Common myeloid progenitor, CD34-positive (primary cell): ENCODE results near the gene IFT122.

Experiments used
- CTCF ChIA-PET: fragments of 350-600 bp; sonication (Branson Sonifier 250); formaldehyde crosslinking; loops from one replicate; lab custom pipeline; 2021; ENCODE audit warnings: antibody characterized with exemption; lab: Charles Lee
- POLR2A ChIA-PET: fragments of 350-600 bp; sonication (Branson Sonifier 250); formaldehyde crosslinking; loops from one replicate; lab custom pipeline; 2021; ENCODE audit warnings: antibody characterized with exemption; lab: Charles Lee
- DNase-seq, 3 donors: peaks; one replicate each; pipeline versions ENCODE4 v3.0.0 to v3.0.0-alpha.2; 2013
- H3K27ac ChIP-seq, 2 experiments: 1 replicate in 1 of 2; 2 replicates in 1 of 2; pipeline ENCODE4 v1.7.0; 2013; ENCODE audit warnings: inconsistent platforms in 2 of 2, low read length in 2 of 2, mild to moderate bottlenecking in 2 of 2, low read depth in 1 of 2, moderate library complexity in 1 of 2; ENCODE audit not compliant: severe bottlenecking in 2 of 2, insufficient read depth in 1 of 2, poor library complexity in 1 of 2
- H3K27me3 ChIP-seq, 5 experiments: replicated peaks in 2 of 5; 1 replicate in 3 of 5; 2 replicates in 2 of 5; pipeline versions ENCODE4 v1.6.1 to v1.7.0; 2013; ENCODE audit warnings: low read length in 4 of 5, mild to moderate bottlenecking in 2 of 5, moderate library complexity in 2 of 5, inconsistent platforms in 1 of 5; ENCODE audit not compliant: insufficient read depth in 5 of 5, control insufficient read depth in 4 of 5
- H3K36me3 ChIP-seq, 4 experiments: 1 replicate in 2 of 4; 2 replicates in 2 of 4; pipeline versions ENCODE4 v1.6.1 to v1.7.0; 2013; ENCODE audit warnings: low read length in 3 of 4, control low read depth in 1 of 4, mild to moderate bottlenecking in 1 of 4; ENCODE audit not compliant: control insufficient read depth in 4 of 4, insufficient read depth in 4 of 4
- H3K4me1 ChIP-seq, 4 experiments: 1 replicate in 3 of 4; 2 replicates in 1 of 4; pipeline versions ENCODE4 v1.6.1 to v1.7.1; 2013; ENCODE audit warnings: low read length in 3 of 4, mild to moderate bottlenecking in 3 of 4, control low read depth in 1 of 4, inconsistent platforms in 1 of 4, moderate library complexity in 1 of 4; ENCODE audit not compliant: control insufficient read depth in 4 of 4, insufficient read depth in 4 of 4; ENCODE audit errors: control extremely low read depth in 1 of 4
- H3K4me3 ChIP-seq, 7 experiments: 1 replicate in 4 of 7; 2 replicates in 3 of 7; pipeline versions ENCODE4 v1.5.1 to v1.7.0; 2013; ENCODE audit warnings: mild to moderate bottlenecking in 7 of 7, low read length in 6 of 7, moderate library complexity in 6 of 7, inconsistent platforms in 2 of 7, low read depth in 2 of 7, control low read depth in 1 of 7; ENCODE audit not compliant: insufficient read depth in 4 of 7, control insufficient read depth in 1 of 7; ENCODE audit errors: extremely low read depth in 1 of 7
- H3K9me3 ChIP-seq, 5 experiments: 1 replicate in 4 of 5; 2 replicates in 1 of 5; pipeline versions ENCODE4 v1.6.1 to v1.7.1; 2013; ENCODE audit warnings: low read length in 4 of 5, mild to moderate bottlenecking in 2 of 5, inconsistent platforms in 1 of 5, low read depth in 1 of 5, moderate library complexity in 1 of 5; ENCODE audit not compliant: control insufficient read depth in 4 of 5, insufficient read depth in 2 of 5; ENCODE audit errors: control extremely low read depth in 1 of 5
- WGBS: methylation state at CpG from one replicate; pipeline ENCODE4 v1.1.5; 2013; ENCODE audit not compliant: insufficient coverage; 5-methylcytosine and 5-hydroxymethylcytosine counted together

The IFT122 gene

GRCh38 chr3:129560911-129561594, 121.0 kb downstream of the IFT122 start:
- H3K4me1 ChIP-seq: peaks cover 0 to 42% (median 35%) of the 10 kb centered on the region in 4 experiments
- whole genome bisulfite sequencing: 44% methylated on average over 17 of the region's 18 CpGs
- ChIA-PET CTCF (interaction anchor here (0.7 kb wide), 1 partner anchor 26 kb away, joined by 4 read pairs; no protein-coding TSS in a partner anchor), POLR2A (interaction anchor here (0.6 kb wide), 1 partner anchor 58 kb away, joined by 3 read pairs; no protein-coding TSS in a partner anchor)
- no peak overlapping the region for H3K27ac ChIP-seq
- peaks cover 11 to 98% (median 66%) of the 10 kb centered on the region in 4 experiments for H3K36me3 ChIP-seq
- peak in 2 of 3 donors; percentile 12 to 17 for DNase-seq
- H3K9me3 ChIP-seq: no peaks in the 10 kb centered on the region
- H3K27me3 ChIP-seq: no peaks in the 10 kb centered on the region
- no peak overlapping the region for H3K4me3 ChIP-seq

DNA sequence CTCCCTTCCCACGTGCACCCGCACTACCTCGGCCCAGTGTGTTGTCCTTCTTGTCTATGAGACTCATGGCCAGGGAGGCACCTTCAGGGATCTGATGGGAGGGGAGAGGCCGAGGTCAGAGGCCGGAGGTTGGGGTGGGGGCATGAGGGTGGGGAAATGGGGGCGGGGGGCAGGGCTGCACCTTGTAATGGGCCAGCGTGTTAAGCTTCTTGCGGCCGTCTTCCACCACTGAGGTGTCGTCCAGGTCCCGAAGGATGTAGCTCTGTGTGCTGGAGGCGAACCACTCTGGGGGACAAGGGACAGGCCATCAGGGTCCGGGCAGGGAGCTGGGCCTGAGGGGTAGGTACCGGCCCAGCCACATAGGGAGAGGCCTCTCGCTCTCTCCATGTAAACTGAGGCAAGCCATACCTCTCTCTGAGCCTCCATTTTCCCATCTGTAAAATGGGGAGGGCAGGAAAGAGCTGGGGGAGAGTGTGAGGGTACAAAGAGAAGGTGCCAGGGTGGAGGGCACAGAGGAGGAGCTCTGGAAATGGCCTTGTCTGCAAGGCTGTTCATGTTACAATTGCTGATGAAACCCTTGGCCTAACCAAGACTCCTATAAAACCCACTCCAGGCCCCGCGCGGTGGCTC, 121.7 kb downstream of the IFT122 start:
- ChIA-PET CTCF (interaction anchor here (0.6 to 1.2 kb wide), 4 partner anchors 12 to 31 kb away, joined by 3 to 4 read pairs (median 4); no protein-coding TSS in a partner anchor), POLR2A (interaction anchor here (0.6 kb wide), 1 partner anchor 57 kb away, joined by 3 read pairs; no protein-coding TSS in a partner anchor)
- Histone ChIP-seq H3K9me3 (no peaks in the 10 kb centered on the region), H3K4me3 (no peak overlapping the region), H3K36me3 (peaks cover 11 to 98% (median 66%) of the 10 kb centered on the region in 4 experiments), H3K4me1 (peaks cover 0 to 40% (median 33%) of the 10 kb centered on the region in 4 experiments), H3K27ac (no peak overlapping the region), H3K27me3 (no peaks in the 10 kb centered on the region)
- DNase-seq: no peak
- 95% methylated on average over 13 of the region's 18 CpGs for WGBS

GRCh38 chr3:129562803-129563202, 122.8 kb downstream of the IFT122 start:
- H3K27me3 ChIP-seq: no peaks in the 10 kb centered on the region
- H3K4me3 ChIP-seq: no peak overlapping the region
- POLR2A ChIA-PET: no interaction called here
- 94% methylated on average over 19 of the region's 19 CpGs for WGBS
- peaks cover 0 to 40% (median 33%) of the 10 kb centered on the region in 4 experiments for H3K4me1 ChIP-seq
- no peak for DNase-seq
- no peak overlapping the region for H3K27ac ChIP-seq
- no peaks in the 10 kb centered on the region for H3K9me3 ChIP-seq
- CTCF ChIA-PET: interaction anchor here (1.1 to 1.2 kb wide), 2 partner anchors 14 to 30 kb away, joined by 3 to 4 read pairs; no protein-coding TSS in a partner anchor
- peaks cover 11 to 98% (median 67%) of the 10 kb centered on the region in 4 experiments for H3K36me3 ChIP-seq

DNA sequence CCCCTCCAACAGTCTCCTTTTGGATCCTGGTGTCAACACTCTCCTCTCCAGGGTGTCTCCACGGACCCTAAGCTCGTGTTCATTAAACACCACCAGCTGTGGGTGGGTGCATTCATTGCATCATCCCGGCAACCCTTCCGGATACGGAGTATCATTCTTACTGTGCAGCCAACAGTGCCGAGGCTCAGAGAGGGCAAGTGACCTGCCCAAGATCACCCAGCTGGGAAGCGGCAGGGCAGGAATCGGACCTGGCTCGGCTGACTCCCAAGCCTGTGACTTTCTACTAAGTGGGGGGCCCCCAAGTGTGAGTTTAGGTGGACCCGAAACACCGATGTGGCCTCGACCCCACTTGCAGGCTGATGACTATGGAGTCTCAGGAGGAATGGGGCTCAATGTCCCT, 123.3 kb downstream of the IFT122 start:
- Histone ChIP-seq H3K36me3 (peaks cover 10 to 96% (median 65%) of the 10 kb centered on the region in 4 experiments), H3K9me3 (no peaks in the 10 kb centered on the region)

DNA sequence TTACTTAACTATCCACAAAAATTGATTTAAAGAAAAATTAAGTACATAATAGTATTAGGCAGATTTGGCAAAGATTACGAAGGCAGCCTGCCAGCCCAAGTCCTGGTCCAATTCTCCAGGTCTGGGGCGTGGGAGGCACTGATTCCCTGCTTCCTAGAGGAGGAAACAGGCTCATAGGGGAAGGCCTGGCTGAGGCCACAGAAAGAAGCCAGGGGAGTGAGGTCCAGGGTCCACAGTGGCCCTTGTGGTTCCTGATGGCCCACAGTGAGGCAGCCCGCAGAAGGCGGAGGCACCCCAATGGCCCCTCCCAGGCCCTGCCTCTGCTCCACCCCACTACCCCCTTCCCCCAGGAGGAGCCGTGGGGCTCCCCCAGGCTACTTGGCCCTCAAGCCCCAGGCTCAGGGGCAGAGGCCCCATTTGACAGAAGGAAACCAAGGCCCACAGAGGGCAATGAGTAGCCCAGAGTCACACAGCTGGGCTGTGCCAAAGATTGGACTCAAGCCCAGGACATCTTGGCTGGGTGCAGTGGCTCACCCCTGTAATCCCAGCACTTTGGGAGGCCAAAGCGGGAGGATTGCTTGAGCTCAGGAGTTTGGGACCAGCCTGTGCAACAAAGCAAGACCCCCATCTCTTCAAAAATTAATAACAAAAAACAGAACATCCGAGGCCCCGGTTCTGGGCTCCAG, 124.0 kb downstream of the IFT122 start:
- H3K36me3 ChIP-seq: peaks cover 9 to 90% (median 68%) of the 10 kb centered on the region in 4 experiments
- H3K27ac ChIP-seq: peak overlapping the region in 1 of 2 experiments; percentile 5
- H3K9me3 ChIP-seq: no peaks in the 10 kb centered on the region
- ChIA-PET POLR2A (interaction anchor here (0.6 kb wide), 1 partner anchor 78 kb away, joined by 3 read pairs; no protein-coding TSS in a partner anchor), CTCF (interaction anchor here (0.7 kb wide), 1 partner anchor 10 kb away, joined by 3 read pairs; no protein-coding TSS in a partner anchor)
- 100% methylated on average over 5 of the region's 8 CpGs for WGBS
- no peak overlapping the region for H3K4me3 ChIP-seq
- no peak for DNase-seq
- H3K27me3 ChIP-seq: no peaks in the 10 kb centered on the region
- H3K4me1 ChIP-seq: peaks cover 0 to 31% (median 24%) of the 10 kb centered on the region in 4 experiments

More for the DNA sequence above, 123.3 kb downstream of the IFT122 start:
- peaks cover 0 to 38% (median 31%) of the 10 kb centered on the region in 4 experiments for H3K4me1 ChIP-seq
- no peak overlapping the region for H3K27ac ChIP-seq
- ChIA-PET CTCF (no interaction called here), POLR2A (interaction anchor here (0.6 kb wide), 1 partner anchor 79 kb away, joined by 3 read pairs; no protein-coding TSS in a partner anchor)
- no peak overlapping the region for H3K4me3 ChIP-seq
- DNase-seq: no peak
- H3K27me3 ChIP-seq: no peaks in the 10 kb centered on the region
- 96% methylated on average over 10 of the region's 12 CpGs for WGBS

DNA sequence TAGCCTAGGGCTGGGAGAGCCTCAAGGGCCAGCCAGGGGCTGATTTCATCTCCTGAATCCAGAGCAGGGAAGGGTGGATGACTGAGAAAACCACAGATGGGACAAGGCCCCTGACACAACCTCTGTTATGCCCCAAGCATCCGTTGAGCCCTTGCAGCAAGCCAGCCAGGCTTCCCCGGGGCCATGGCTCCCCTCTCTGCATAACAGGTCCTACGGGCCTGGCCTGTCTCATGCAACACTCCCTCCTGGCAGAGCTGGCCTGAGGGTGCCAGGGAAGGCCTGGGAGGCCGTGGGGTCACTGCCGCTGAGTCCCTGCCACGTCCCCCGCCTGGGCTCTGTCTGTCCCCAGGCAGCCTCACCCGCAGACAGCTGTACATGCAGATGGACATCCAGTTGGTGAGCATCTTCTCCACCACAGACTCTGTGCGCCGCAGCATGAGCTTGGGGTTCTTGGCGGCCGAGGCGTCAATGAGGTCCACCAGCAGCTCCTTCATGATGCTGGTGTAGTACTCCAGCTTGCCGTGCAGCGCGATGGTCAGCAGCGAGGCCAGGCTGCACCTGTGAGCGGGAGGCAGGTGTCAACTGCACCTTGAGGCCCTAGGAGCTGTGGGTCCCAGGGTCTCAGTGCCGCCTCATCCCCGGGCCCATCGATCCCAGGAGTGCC, 125.1 kb downstream of the IFT122 start:
- DNase-seq: no peak
- ChIA-PET POLR2A (no interaction called here), CTCF (interaction anchor here (0.6 to 5.6 kb wide), 3 partner anchors 11 to 75 kb away, joined by 3 to 61 read pairs (median 5); no protein-coding TSS in a partner anchor)
- WGBS: 99% methylated on average over 21 of the region's 21 CpGs
- peaks cover 0 to 20% (median 14%) of the 10 kb centered on the region in 4 experiments for H3K4me1 ChIP-seq
- H3K27me3 ChIP-seq: no peaks in the 10 kb centered on the region
- peaks cover 5 to 88% (median 67%) of the 10 kb centered on the region in 4 experiments for H3K36me3 ChIP-seq
- H3K4me3 ChIP-seq: no peak overlapping the region
- no peaks in the 10 kb centered on the region for H3K9me3 ChIP-seq
- no peak overlapping the region for H3K27ac ChIP-seq
